Stomach (tissue), 9 donors: Measurements from ENCODE around the gene HMOX2. TPM values are rescaled to one million over a fixed set of nuclear protein-coding genes. Genes with fewer than 3 reads are reported as not detected.

Experiments used
- DNase-seq, 2 donors: peaks; one replicate each; pipeline versions ENCODE4 v3.0.0 to v3.0.0-alpha.2; 2013 to 2019
- H3K27ac ChIP-seq, 5 donors: fragments of 200-600 bp in 4 of 5; sonication (generic) in 4 of 5; one replicate each; pipeline ENCODE4 v1.5.1; 2013 to 2019; ENCODE audit warnings: mild to moderate bottlenecking in 1 of 5, moderate library complexity in 1 of 5
- H3K27me3 ChIP-seq, 3 donors: fragments of 200-600 bp; sonication (generic); one replicate each; pipeline ENCODE4 v1.5.1; 2017 to 2019; ENCODE audit warnings: mixed run types in 1 of 3
- H3K36me3 ChIP-seq, 4 donors: fragments of 200-600 bp; sonication (generic); 1 replicate in 3 of 4; 2 replicates in 1 of 4; pipeline ENCODE4 v1.5.1; 2016 to 2019
- H3K4me1 ChIP-seq, 4 donors: fragments of 200-600 bp; sonication (generic); one replicate each; pipeline ENCODE4 v1.5.1; 2016 to 2019
- H3K4me3 ChIP-seq, 4 donors: fragments of 200-600 bp; sonication (generic) in 3 of 4; one replicate each; pipeline ENCODE4 v1.5.1; 2016 to 2019; ENCODE audit warnings: mild to moderate bottlenecking in 1 of 4
- H3K9me3 ChIP-seq, 4 donors: fragments of 200-600 bp; sonication (generic); one replicate each; pipeline ENCODE4 v1.5.1; 2016 to 2019
- EP300 ChIP-seq: sonication (generic); formaldehyde crosslinking; IDR thresholded peaks from one replicate; pipeline ENCODE4 v1.6.1; 2017; ENCODE audit warnings: antibody characterized with exemption
- POLR2A ChIP-seq, 4 donors: fragments of 450-650 bp; IDR thresholded peaks; one replicate each; pipeline ENCODE4 v1.6.1; 2016; ENCODE audit warnings: antibody characterized with exemption in 4 of 4, control low read depth in 2 of 4, mild to moderate bottlenecking in 1 of 4, moderate library complexity in 1 of 4
- POLR2AphosphoS5 ChIP-seq, 3 donors: sonication (generic); formaldehyde crosslinking; IDR thresholded peaks; one replicate each; pipeline ENCODE4 v1.6.1; 2016; ENCODE audit warnings: antibody characterized with exemption in 3 of 3
- WGBS, 5 donors: extraction: QIAGEN DNeasy Blood & Tissue Kit in 3 of 5; methylation state at CpG; one replicate each; pipeline versions ENCODE4 v1.1.5 to v1.1.7; 2013 to 2018; 5-methylcytosine and 5-hydroxymethylcytosine counted together
- intact Hi-C: fragments of 100-400 bp; cut with DNase I; formaldehyde crosslinking; loops from one replicate; pipeline ENCODE4 v1.15.1; 2023; ENCODE audit warnings: low total_unique reads
- polyA plus RNA-seq, 3 donors: library from polyadenylated mRNA; stranded (reverse); fragments of 200-250 nt; gene quantifications; one replicate each; pipeline ENCODE4 v1.2.3, GENCODE V29; 2013
- total RNA-seq, 5 donors: library from RNA; depleted of rRNA; stranded (reverse); fragments of >200 nt; gene quantifications; one replicate each; pipeline versions ENCODE4 v1.1.0 to v1.2.3, GENCODE V29; 2014 to 2016
- TF ChIP-seq, protein P1 (sequence below), 7 experiments: fragments of 450-650 bp in 4 of 7; fragments of 200-600 bp in 3 of 7; sonication (generic) in 3 of 7; IDR thresholded peaks; one replicate each; pipeline ENCODE4 v1.5.1; 2016 to 2019; ENCODE audit warnings: antibody characterized with exemption in 7 of 7, control low read depth in 2 of 7, mild to moderate bottlenecking in 1 of 7
- donor health status: healthy with polysubstance abuse.
- donor health status: Bipolar disorder and iron deficiency.
- donor health status: healthy.

The HMOX2 gene
- total and polyA plus RNA-seq, 8 donors = 6.4 to 175 (median 70.2) TPM

DNA sequence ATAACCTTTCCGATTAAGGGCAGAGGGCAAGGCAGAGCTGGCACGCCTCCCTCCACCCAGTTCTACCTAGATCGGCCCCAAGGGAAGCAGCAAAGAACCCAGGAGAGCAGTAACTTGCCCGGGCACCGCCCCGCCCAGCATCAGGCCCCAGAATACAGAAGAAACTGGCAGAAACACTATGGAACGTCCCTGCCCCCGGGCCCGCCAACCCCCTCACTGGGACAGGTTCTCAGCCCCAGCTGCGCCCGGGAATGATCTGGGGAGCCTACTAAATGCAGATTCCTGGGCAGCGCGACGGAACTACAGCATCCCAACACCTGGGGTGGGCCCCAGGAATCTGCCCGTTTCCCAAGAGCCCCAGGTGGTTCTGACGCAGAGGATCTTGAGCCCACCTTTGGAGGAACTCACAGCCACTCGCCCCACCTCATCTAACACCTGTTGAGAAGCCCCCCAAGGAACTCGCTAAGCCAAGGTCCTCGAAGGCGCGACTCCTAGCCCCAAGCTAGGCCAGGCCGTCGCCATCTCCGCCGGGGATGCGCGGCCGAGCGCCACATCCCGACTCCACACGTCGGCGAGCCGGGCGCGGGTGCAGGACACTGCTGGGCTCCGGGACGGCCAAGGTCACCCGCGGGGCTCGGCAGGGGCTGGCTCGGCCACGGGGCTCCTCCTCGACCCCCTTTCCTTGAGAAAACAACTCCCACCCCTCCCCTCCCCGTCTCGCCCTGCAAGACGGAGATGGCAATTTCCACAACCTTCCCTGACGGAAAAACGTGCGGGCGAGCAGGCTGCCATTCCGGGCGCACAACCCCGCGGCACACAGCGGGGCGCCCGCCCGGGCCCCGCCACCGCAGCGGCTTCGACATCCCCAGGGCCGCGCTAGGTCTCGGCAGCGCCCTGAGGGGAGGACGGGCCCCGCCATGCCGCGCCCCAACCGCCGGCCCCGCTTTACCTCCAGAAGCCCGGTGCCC lies 61.5 kb downstream of the HMOX2 start:
- TF ChIP-seq, protein P1, sequence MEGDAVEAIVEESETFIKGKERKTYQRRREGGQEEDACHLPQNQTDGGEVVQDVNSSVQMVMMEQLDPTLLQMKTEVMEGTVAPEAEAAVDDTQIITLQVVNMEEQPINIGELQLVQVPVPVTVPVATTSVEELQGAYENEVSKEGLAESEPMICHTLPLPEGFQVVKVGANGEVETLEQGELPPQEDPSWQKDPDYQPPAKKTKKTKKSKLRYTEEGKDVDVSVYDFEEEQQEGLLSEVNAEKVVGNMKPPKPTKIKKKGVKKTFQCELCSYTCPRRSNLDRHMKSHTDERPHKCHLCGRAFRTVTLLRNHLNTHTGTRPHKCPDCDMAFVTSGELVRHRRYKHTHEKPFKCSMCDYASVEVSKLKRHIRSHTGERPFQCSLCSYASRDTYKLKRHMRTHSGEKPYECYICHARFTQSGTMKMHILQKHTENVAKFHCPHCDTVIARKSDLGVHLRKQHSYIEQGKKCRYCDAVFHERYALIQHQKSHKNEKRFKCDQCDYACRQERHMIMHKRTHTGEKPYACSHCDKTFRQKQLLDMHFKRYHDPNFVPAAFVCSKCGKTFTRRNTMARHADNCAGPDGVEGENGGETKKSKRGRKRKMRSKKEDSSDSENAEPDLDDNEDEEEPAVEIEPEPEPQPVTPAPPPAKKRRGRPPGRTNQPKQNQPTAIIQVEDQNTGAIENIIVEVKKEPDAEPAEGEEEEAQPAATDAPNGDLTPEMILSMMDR (IDR thresholded peaks at IDR 0.05) = no peak
- TF ChIP-seq POLR2AphosphoS5 (IDR thresholded peaks at IDR 0.05) = no peak
- no peak for TF ChIP-seq POLR2A (IDR thresholded peaks at IDR 0.05)
- TF ChIP-seq EP300 = no peak
- Histone ChIP-seq H3K27ac (peak overlapping the region; percentile 37 to 94 (median 89)), H3K9me3 (peaks cover 0 to 18% (median 7%) of the 10 kb centered on the region in 4 donors), H3K4me3 (peak overlapping the region; percentile 77 to 88 (median 84)), H3K36me3 (peaks cover 0 to 7% (median 3%) of the 10 kb centered on the region in 4 donors), H3K27me3 (no peaks in the 10 kb centered on the region), H3K4me1 (peaks cover 11 to 27% (median 18%) of the 10 kb centered on the region in 4 donors)
- DNase-seq = peak; percentile 33 to 58
- 13 to 18% (median 14%) methylated on average over 29 to 75 of the region's 75 CpGs for WGBS, 5 donors
- intact Hi-C loops = no loop called here

DNA sequence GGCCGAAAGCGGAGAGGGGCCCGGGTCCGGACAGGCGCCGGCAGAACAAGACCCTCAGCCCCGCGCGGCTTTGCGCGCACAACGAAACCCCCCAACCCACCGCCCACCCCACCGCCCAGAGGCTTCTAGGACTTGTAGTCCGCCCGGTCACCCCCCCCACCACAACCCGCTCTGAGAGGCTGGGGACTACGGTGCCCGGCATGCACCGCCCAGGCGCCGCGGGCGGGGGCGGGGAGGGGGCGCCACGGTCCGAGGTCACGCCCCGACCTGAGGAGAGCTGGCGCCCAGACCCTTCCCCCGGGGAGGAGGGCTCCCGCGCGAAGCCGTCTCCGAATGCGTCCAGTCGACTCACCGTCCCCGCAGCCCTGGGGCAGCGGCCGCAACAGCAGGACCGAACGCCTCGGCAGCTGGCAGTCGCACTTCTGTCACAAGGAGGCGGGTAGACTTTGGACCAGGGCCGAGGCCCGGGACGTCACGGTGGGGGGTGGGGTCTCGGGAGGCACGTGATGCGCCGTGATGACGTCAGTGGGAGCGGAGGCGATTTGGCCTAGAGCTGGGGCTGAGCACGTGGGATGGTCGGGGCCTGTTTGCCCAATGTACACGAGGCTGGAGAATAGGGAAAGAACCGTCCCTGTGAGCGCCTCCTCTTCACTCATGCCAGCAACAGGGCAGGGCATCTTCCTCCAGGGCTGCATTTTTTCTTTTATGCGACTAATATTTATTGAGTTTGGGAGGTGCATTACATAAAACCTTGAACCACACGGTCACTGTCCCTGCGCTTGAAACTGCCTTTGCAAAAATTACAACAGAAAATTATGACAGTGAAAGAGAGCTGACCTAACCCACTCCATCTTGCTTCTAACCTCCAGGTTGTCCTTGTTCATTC lies 62.4 kb downstream of the HMOX2 start, which contains the start of gene CDIP1:
TSS of gene CDIP1 (minus strand) at position 424 of the 886 bp plus-strand sequence. CDS start 24,643 bp downstream, outside the sequence.
- TF ChIP-seq EP300 (peak; percentile 34), POLR2A (IDR thresholded peaks at IDR 0.05) (peak in 2 of 4 donors; percentile 85 to 87), POLR2AphosphoS5 (IDR thresholded peaks at IDR 0.05) (peak; percentile 83 to 98 (median 96))
- TF ChIP-seq, protein P1 (IDR thresholded peaks at IDR 0.05) = peak in 2 of 7 experiments; percentile 5 to 25
- intact Hi-C loops = no loop called here
- no peaks in the 10 kb centered on the region for H3K36me3 ChIP-seq
- DNase-seq = peak; percentile 98 to 99
- H3K9me3 ChIP-seq = peaks cover 0 to 18% (median 7%) of the 10 kb centered on the region in 4 donors
- no peaks in the 10 kb centered on the region for H3K27me3 ChIP-seq
- peak within 1 kb of the TSS; percentile 77 to 88 (median 84) for H3K4me3 ChIP-seq
- H3K4me1 ChIP-seq = peaks cover 11 to 27% (median 18%) of the 10 kb centered on the region in 4 donors
- 4 to 31% (median 4%) methylated on average over 9 to 67 of the region's 67 CpGs for WGBS, 5 donors
- H3K27ac ChIP-seq = peak within 1 kb of the TSS; percentile 77 to 94 (median 89)

- Histone ChIP-seq H3K27me3 (no peaks in the 10 kb centered on the region), H3K36me3 (no peaks in the 10 kb centered on the region), H3K4me1 (peaks cover 11 to 27% (median 18%) of the 10 kb centered on the region in 4 donors), H3K27ac (no peak overlapping the region), H3K9me3 (peaks cover 0 to 18% (median 7%) of the 10 kb centered on the region in 4 donors), H3K4me3 (no peak overlapping the region)
- 89 to 100% (median 95%) methylated on average over 2 of the region's 2 CpGs for WGBS, 5 donors
- TF ChIP-seq POLR2AphosphoS5 (IDR thresholded peaks at IDR 0.05) = no peak
- no peak for TF ChIP-seq EP300
- TF ChIP-seq, protein P1 (IDR thresholded peaks at IDR 0.05) = no peak
- TF ChIP-seq POLR2A (IDR thresholded peaks at IDR 0.05) = no peak
- intact Hi-C loops = loop anchor here (5.0 kb wide), 1 partner anchor 32 kb away; no protein-coding TSS in a partner anchor
- DNase-seq = no peak
Observed at GRCh38 chr16:4539716-4540284, 63.6 kb downstream of the HMOX2 start.
